Large intestine (tissue), 3 donors: ENCODE measurements around the gene RFX2. TPM values are rescaled to one million over a fixed set of nuclear protein-coding genes. Genes with fewer than 3 reads are reported as not detected.

Source experiments
- DNase-seq, 2 donors: peaks; one replicate each; pipeline versions ENCODE4 v3.0.0 to v3.0.0-alpha.2; 2013
- H3K27ac ChIP-seq: one replicate; pipeline ENCODE4 v1.5.1; 2013; ENCODE audit warnings: low read length
- H3K27me3 ChIP-seq: 2 replicates; pipeline ENCODE4 v1.6.1; 2013; ENCODE audit warnings: low read length; ENCODE audit not compliant: control insufficient read depth, insufficient read depth
- H3K36me3 ChIP-seq: 2 replicates; pipeline ENCODE4 v1.6.1; 2013; ENCODE audit warnings: low read length; ENCODE audit not compliant: control insufficient read depth, insufficient read depth
- H3K4me1 ChIP-seq: one replicate; pipeline ENCODE4 v1.6.1; 2013; ENCODE audit warnings: low read length; ENCODE audit not compliant: control insufficient read depth, insufficient read depth
- H3K4me3 ChIP-seq: one replicate; pipeline ENCODE4 v1.5.1; 2013; ENCODE audit warnings: low read length
- H3K9me3 ChIP-seq: one replicate; pipeline ENCODE4 v1.6.1; 2013; ENCODE audit warnings: mild to moderate bottlenecking, low read depth, low read length, moderate library complexity; ENCODE audit not compliant: control insufficient read depth
- WGBS: methylation state at CpG from one replicate; pipeline ENCODE4 v1.1.5; 2013; ENCODE audit warnings: low lambda C conversion rate; ENCODE audit not compliant: insufficient coverage; 5-methylcytosine and 5-hydroxymethylcytosine counted together
- polyA plus RNA-seq: library from polyadenylated mRNA; unstranded; fragments of 120-200 nt; gene quantifications from one replicate; pipeline ENCODE4 v1.2.1, GENCODE V29; 2013

The RFX2 gene
- polyA plus RNA-seq, 1 donor, result 13.1 TPM

DNA sequence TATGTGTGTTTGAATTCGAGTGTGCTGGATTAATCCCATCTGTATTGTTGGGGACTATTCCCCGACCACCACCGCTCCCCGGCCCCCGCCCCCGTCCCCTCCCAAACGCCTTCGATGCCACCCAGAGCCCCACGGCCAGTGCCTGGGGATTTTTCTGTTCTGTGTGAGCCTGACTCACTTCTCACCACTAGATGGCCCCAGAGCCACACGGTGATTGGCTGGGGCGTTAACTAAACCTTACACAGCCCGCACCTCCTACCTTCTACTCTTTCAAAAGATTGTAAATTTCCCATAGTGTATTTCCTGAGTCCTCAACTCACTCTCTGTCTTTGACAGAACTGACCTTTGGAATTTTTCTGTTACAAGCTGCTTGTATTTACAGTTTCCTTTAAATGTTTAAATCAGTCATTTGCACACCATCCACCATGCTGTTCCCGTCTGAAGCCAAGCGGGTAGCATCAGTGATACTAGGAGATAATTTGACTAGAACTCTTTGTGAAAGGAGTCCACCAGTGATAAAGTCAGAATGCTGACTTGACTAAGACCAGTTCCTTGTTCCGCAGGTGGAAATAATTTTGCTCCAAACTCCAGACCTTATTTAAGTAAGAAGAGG, 61.4 kb downstream of the RFX2 start:
- H3K9me3 ChIP-seq, result no peaks in the 10 kb centered on the region
- H3K4me3 ChIP-seq, result no peak overlapping the region
- no peak overlapping the region for H3K27ac ChIP-seq
- peaks cover 7% of the 10 kb centered on the region for H3K4me1 ChIP-seq
- no peaks in the 10 kb centered on the region for H3K27me3 ChIP-seq
- no CpG with 5 or more reads among the region's 15 CpGs for WGBS
- DNase-seq, result peak; percentile 74 to 75
- peaks cover 10% of the 10 kb centered on the region for H3K36me3 ChIP-seq

DNA sequence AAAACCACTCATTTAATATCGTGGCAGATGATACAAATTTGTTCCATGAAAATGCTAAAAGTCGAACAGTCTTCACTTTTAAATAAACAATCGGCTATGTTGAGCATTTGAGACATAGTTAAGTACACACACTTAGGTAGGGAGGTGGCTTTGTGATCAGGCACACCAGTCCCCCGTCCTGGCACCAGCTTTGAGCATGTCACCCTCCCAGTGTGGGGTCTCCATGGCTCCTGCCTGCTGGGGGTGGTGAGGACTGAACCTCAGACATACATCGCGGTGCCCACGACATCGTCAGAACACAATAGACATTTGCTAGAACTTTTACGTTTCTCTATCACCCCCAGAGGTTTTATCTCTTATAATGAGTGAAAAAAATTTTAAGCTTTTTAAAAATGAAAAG, 62.0 kb downstream of the RFX2 start:
- no peaks in the 10 kb centered on the region for H3K27me3 ChIP-seq
- no peak for DNase-seq
- H3K4me3 ChIP-seq, result no peak overlapping the region
- H3K27ac ChIP-seq, result no peak overlapping the region
- H3K4me1 ChIP-seq, result peaks cover 7% of the 10 kb centered on the region
- H3K36me3 ChIP-seq, result peaks cover 12% of the 10 kb centered on the region
- H3K9me3 ChIP-seq, result no peaks in the 10 kb centered on the region
- WGBS, result 80% methylated on average over 2 of the region's 9 CpGs

DNA sequence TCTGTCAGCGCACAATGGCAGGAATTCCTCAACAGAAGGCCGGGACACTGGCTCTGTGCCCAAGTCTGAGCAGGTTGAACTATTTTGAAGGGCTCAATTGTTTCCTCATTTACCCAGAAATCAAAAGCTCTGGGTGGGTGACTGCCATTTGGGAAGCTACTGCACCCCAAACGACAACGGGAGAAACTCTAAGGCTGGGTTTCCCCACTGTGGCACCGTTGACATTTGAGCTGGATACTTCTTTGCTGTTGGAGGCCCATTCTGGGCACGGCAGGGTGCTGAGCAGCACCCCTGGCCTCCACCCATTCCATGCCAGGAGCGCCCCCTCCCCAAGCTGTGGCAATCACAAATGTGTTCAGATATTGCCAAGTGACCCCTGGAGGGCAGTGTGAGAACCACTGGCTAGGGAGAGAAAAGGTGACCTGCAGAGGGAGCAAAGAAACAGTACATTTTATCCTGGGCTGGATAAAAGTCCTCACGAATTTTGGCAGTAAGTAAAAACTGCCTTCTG, 62.5 kb downstream of the RFX2 start:
- Histone ChIP-seq H3K27ac (no peak overlapping the region), H3K4me3 (no peak overlapping the region), H3K27me3 (no peaks in the 10 kb centered on the region), H3K4me1 (peaks cover 7% of the 10 kb centered on the region), H3K36me3 (peaks cover 15% of the 10 kb centered on the region), H3K9me3 (no peaks in the 10 kb centered on the region)
- WGBS, result no CpG with 5 or more reads among the region's 8 CpGs
- DNase-seq, result peak in 1 of 2 donors; percentile 26

DNA sequence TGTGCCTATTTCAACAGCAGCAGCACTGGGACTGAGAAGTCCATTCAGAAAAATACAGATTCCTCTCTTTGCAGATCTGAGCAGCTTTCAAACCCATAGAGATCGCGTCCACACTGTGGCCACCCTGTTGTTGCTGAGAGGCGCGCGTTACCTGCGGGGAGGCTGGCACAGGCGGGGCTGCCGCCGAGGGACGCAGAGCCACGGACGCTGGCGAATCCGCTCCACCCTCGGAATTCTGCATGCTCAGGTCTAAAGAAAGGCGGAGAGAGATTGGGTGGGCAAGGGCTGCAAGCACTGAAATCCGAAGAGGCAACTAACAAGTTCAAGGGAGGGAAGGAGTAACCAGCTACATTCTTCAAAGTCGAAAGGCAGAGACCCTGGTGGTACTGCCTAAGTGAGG, 63.0 kb downstream of the RFX2 start:
- no peak overlapping the region for H3K4me3 ChIP-seq
- no peaks in the 10 kb centered on the region for H3K9me3 ChIP-seq
- H3K4me1 ChIP-seq, result peaks cover 7% of the 10 kb centered on the region
- no CpG with 5 or more reads among the region's 18 CpGs for WGBS
- DNase-seq, result no peak
- H3K27ac ChIP-seq, result no peak overlapping the region
- no peaks in the 10 kb centered on the region for H3K27me3 ChIP-seq
- H3K36me3 ChIP-seq, result peaks cover 19% of the 10 kb centered on the region

DNA sequence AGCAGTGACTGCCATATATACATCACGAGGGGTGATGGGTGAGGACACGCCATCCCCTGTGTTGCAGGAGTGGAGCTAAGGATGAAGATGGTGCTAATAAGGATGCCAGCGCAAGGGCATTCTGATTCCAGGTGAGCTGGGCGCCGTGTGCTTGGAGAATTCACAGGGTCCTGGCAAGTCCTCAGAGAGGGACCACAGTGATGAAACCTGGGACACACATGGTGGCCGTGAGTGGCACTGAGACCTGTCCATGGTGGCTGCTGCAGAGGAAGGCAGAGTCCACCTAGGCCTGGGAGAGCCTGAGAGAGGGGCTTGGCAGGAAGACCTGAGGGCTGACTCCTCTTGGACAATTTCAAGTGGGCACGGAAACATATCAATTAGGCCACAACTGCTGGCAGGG, 65.2 kb downstream of the RFX2 start:
- no peak overlapping the region for H3K27ac ChIP-seq
- DNase-seq, result no peak
- peaks cover 31% of the 10 kb centered on the region for H3K36me3 ChIP-seq
- WGBS, result no CpG with 5 or more reads among the region's 7 CpGs
- no peak overlapping the region for H3K4me3 ChIP-seq
- peaks cover 7% of the 10 kb centered on the region for H3K4me1 ChIP-seq
- H3K9me3 ChIP-seq, result no peaks in the 10 kb centered on the region
- H3K27me3 ChIP-seq, result no peaks in the 10 kb centered on the region

DNA sequence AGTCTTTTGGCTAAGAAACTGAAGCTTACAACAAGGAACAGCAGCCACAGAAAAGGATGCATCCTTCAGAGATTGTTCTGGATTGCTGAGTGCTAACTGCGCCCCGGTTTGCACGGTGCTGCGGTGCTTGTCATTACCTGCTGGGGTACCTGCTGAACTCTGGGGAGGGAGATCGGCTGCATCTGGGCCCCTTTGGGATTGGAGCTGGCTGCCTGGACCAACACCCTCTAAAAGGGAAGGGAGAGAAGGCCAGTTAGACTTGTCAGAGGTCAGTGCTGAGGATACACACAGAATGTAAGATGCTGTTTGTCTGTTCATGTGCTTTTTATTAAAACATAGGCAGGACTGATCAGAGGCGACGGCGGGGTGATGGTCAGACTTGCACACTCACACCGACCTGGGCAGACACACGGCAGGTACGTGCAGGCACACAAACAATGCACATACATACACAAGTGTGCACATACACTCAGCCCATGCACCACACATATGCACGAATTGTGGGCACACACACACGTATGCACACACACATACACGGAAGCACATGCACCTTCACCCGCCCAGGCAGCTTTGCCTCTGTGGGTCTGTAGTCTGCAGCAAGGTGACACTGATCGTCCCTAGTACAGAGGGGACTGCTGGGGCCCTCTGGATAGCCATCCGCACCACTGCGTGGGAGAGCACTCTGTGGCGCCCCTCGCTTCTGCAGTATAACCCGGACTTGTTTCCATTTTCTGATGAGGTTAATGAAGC, 66.1 kb downstream of the RFX2 start:
- peaks cover 39% of the 10 kb centered on the region for H3K36me3 ChIP-seq
- no peak overlapping the region for H3K27ac ChIP-seq
- no CpG with 5 or more reads among the region's 21 CpGs for WGBS
- peaks cover 7% of the 10 kb centered on the region for H3K4me1 ChIP-seq
- no peak overlapping the region for H3K4me3 ChIP-seq
- H3K9me3 ChIP-seq, result no peaks in the 10 kb centered on the region
- DNase-seq, result no peak
- no peaks in the 10 kb centered on the region for H3K27me3 ChIP-seq

DNA sequence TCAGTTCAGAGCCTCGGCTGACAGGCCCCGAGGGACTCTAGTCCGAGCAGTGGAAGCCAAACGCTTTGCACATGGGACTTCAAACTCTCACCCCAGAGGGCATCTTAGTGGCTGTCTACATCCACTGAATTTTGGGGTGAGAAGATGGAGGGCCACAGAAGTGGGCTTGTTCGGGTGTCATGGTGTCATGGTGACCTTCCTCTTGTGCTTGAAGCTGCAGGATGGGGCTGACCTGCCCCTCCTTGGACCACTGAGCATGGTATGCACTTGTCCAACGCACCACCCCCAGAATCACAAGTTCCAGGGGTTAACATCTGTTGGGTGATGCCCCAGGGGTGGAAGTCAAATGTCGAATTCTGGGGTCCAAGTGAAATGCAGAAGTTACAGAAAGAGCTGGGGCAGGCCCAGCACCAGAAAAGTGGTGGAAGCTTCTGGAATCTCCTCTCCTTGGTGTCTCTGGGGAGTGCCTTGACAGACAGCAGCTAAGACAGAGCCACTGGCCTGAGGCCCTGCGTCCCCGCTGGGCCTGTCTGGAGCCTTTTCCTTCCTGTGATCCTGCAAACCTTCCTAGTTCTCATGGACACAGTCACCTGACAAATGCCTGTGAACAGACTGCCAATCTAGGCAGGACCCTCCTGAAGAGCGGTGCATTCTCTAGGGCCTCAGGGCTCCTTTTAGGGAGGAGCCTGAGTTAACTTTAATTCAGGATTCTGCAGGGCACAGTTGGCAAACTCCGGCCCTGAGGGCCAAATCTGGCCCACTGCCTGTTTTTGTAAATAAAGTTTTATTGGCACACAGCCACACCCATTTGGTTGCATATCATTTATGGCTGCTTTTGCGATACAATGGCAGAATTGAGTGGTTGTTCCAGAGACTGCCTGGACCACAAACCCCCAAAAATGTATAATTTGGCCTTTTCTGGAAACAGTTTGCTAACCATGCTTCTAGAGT, 67.2 kb downstream of the RFX2 start:
- Histone ChIP-seq H3K4me1 (peaks cover 3% of the 10 kb centered on the region), H3K27me3 (no peaks in the 10 kb centered on the region), H3K27ac (no peak overlapping the region), H3K9me3 (no peaks in the 10 kb centered on the region), H3K36me3 (peaks cover 39% of the 10 kb centered on the region), H3K4me3 (no peak overlapping the region)
- WGBS, result no CpG with 5 or more reads among the region's 12 CpGs
- DNase-seq, result no peak

DNA sequence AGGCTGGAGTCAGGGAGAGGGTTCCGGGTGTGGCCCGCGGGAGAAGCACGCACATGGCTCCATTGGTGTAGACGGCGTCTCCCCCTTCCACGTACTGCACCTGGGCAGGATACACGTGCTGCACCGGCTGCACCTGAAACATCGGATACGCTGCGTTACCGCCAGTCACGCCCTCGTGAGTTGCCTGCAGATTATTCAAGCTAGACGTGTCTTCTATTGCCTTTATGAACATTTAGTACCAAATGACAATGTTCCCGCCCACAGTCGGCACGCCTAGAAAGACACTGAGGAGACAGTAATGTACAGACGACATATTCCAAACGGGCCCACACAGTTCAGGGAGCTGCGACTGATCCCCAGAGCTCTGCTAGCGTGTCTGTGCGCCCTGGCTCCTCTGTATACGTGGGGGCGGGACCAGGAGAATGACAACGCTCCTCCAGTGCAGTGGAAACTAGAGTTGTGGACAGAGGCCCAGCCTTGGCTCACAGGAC, 68.3 kb downstream of the RFX2 start:
- no peak for DNase-seq
- WGBS, result no CpG with 5 or more reads among the region's 27 CpGs
- H3K4me1 ChIP-seq, result no peaks in the 10 kb centered on the region
- H3K27ac ChIP-seq, result no peak overlapping the region
- no peaks in the 10 kb centered on the region for H3K9me3 ChIP-seq
- no peaks in the 10 kb centered on the region for H3K27me3 ChIP-seq
- no peak overlapping the region for H3K4me3 ChIP-seq
- H3K36me3 ChIP-seq, result peaks cover 37% of the 10 kb centered on the region

DNA sequence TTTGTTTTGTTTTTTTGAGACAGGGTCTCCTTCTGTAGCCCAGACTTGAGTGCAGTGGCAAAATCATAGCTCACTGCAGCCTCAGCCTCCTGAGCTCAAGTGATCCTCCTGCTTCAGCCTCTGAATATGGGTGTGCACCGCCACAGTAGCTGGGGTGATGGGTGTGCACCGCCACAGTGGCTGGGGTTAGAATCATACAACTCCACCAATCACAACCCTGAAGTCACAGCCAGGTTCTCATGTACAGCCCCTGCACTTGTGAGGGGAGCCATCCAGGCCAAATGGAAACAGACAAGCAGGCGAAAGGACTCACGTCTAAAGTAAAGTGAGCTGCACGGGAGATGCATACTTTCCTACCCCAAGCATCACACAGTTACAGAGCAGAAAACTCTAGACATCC, 69.2 kb downstream of the RFX2 start:
- H3K27ac ChIP-seq, result no peak overlapping the region
- H3K4me3 ChIP-seq, result no peak overlapping the region
- peaks cover 37% of the 10 kb centered on the region for H3K36me3 ChIP-seq
- no peaks in the 10 kb centered on the region for H3K27me3 ChIP-seq
- H3K4me1 ChIP-seq, result no peaks in the 10 kb centered on the region
- no peak for DNase-seq
- no CpG with 5 or more reads among the region's 5 CpGs for WGBS
- H3K9me3 ChIP-seq, result no peaks in the 10 kb centered on the region
